Measurements from ENCODE around the gene PRKAB2.

DNA sequence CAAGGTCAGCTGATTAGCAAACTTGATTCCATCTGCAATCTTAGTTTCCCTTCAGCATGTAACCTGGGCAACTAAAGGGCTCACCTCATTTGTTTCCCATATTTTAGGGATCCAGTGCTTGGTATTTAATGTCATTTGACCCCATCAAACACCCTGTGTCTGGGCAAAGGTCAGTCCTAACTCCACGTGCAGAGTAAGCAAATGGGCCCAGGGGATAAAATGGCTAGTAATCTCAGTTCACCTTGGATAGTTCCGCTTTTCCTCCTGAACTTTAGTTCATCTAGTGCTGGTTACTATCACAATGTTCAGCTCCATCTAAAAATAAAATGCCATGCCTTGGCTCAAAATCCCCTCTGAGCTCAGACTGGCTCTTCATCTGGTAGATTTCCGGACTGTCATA, 19.5 kb downstream of the PRKAB2 start:
- TF ChIP-seq CTCF (IDR thresholded peaks at IDR 0.05) = no peak
- no peak for TF ChIP-seq ZFX (IDR thresholded peaks at IDR 0.05; ENCODE audit: borderline replicate concordance)
